ENCODE results near the gene TICAM2. TPM values are rescaled to one million over a fixed set of nuclear protein-coding genes. Genes with fewer than 3 reads are reported as not detected.

TICAM2 gene
- total RNA-seq, 1 donor from 2014 or later = 0.53 TPM

DNA sequence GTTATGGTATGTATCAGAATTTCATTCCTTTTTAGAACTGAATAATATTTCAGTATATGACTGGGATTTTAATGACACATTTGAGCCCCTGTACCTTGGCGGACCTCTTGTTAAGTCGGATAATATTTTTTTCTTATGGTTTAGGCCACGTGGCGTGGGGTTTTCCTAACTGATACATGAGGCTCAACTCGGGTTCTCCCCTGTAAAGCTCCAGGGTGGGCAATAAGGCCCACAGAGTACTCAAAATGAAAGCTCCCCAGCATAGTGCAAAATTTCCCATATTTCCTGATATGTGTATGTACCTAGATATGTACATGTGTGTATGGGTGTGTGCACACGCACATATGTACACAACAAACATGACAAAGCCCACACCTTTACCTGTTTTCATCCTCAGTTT, 24.5 kb downstream of the TICAM2 start:
- H3K36me3 ChIP-seq = peaks cover 5 to 10% of the 10 kb centered on the region in 2 donors
- no peak for TF ChIP-seq CTCF (IDR thresholded peaks at IDR 0.05)
- H3K27me3 ChIP-seq = no peaks in the 10 kb centered on the region
- H3K4me3 ChIP-seq = no peak overlapping the region
- no peak overlapping the region for H3K27ac ChIP-seq
- no peaks in the 10 kb centered on the region for H3K4me1 ChIP-seq
- no peak for DNase-seq (ENCODE audit: low spot score in 2 of 2)
- H3K9me3 ChIP-seq = no peaks in the 10 kb centered on the region
- intact Hi-C loops (cut with DNase I) = loop anchor here (5.0 kb wide), 1 partner anchor 35 kb away; the partner anchor contains the start of gene FEM1C

DNA sequence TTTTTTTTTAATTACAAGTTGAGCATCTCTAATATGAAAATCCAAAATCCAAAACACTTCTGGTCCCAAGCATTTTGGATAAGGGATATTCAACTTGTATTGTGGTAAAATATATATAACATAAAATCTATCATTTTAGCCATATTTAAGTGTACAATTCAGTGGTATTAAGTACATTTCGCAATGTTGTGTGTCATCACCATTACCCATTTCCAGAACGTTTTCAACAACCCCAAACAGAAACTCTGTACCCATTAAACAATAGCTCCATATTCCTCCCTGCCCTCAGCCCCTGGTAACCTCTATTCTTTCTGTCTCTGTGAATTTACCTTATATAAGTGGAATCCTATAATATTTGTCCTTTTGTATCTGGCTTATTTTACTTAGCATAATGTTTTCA, 24.9 kb downstream of the TICAM2 start:
- Histone ChIP-seq H3K36me3 (peaks cover 5 to 10% of the 10 kb centered on the region in 2 donors), H3K27ac (no peak overlapping the region), H3K27me3 (no peaks in the 10 kb centered on the region), H3K4me3 (no peak overlapping the region), H3K9me3 (no peaks in the 10 kb centered on the region), H3K4me1 (no peaks in the 10 kb centered on the region)
- intact Hi-C loops (cut with DNase I) = loop anchor here (5.0 kb wide), 1 partner anchor 35 kb away; the partner anchor contains the start of gene FEM1C
- DNase-seq (ENCODE audit: low spot score in 2 of 2) = no peak
- TF ChIP-seq CTCF (IDR thresholded peaks at IDR 0.05) = no peak

DNA sequence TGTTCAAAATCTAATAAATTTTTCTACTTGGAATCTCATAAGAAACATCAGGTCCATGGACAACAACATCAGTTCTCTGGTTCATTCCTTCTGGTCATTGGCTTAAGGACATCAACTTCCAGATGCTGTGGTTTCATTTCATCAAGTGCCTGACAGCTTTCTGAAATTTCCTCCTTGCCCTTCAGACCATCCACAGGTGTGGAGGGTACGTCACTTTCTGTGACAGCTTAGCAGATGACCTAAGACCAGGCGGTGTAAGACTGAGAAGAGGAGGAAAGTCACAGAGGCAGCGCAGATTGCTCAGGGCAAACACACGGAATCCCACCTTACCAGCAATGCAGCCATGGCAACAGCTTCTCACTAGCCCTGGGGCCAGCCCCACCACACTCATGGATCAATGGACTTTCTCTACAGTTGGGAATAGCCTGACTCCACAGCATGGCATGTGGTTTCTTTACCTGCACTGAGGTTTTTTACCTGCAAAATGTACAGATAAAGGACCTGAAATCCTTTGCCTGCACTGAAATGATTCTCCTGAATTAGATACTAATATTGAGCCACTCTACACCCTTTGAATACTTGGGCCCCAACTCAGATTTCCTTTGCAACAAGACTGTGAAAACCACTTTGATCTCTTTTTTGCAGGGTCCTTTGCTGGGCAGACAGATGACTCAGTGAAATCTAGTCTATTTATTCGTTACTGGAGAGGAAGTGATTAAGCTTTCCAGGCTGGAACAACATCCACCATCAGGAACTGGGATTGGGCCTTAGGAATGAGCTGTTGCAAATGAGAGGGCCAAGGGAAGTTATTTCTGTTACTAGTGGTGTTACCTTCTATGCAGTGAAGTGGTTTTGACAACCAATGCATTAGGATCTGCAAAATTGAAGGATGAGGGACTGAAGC, 26.9 kb downstream of the TICAM2 start:
- no peak overlapping the region for H3K27ac ChIP-seq
- intact Hi-C loops (cut with DNase I) = loop anchor here (5.0 kb wide), 1 partner anchor 33 kb away; the partner anchor contains the start of gene FEM1C
- DNase-seq (ENCODE audit: low spot score in 2 of 2) = no peak
- H3K36me3 ChIP-seq = peaks cover 0 to 6% of the 10 kb centered on the region in 2 donors
- no peaks in the 10 kb centered on the region for H3K4me1 ChIP-seq
- H3K9me3 ChIP-seq = no peaks in the 10 kb centered on the region
- no peaks in the 10 kb centered on the region for H3K27me3 ChIP-seq
- TF ChIP-seq CTCF (IDR thresholded peaks at IDR 0.05) = no peak
- H3K4me3 ChIP-seq = no peak overlapping the region

DNA sequence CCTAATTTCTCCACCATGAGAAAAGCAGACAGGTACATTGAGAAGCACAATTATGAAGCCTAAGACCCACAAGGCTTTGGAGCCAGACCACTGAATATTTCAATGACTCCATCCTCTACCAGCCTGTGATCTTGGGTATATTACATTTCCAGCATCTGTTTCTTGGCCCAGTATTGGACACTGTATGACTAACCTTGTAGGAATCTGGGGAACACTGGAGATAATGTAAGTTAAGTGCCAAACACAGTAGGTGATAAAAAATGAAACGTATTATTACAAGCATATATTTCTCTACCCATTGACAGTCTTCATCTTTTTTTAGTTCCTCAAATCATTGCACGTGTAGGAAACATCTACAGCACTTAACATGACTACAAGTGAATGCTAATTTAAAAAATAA, 29.1 kb downstream of the TICAM2 start:
- intact Hi-C loops (cut with DNase I) = no loop called here
- Histone ChIP-seq H3K27ac (no peak overlapping the region), H3K9me3 (no peaks in the 10 kb centered on the region), H3K4me3 (no peak overlapping the region), H3K36me3 (no peaks in the 10 kb centered on the region), H3K4me1 (no peaks in the 10 kb centered on the region), H3K27me3 (no peaks in the 10 kb centered on the region)
- no peak for TF ChIP-seq CTCF (IDR thresholded peaks at IDR 0.05)
- DNase-seq (ENCODE audit: low spot score in 2 of 2) = no peak

GRCh38 chr5:115571441-115571878, 30.8 kb downstream of the TICAM2 start:
- intact Hi-C loops (cut with DNase I) = no loop called here
- no peaks in the 10 kb centered on the region for H3K27me3 ChIP-seq
- H3K36me3 ChIP-seq = no peaks in the 10 kb centered on the region
- no peak overlapping the region for H3K4me3 ChIP-seq
- no peaks in the 10 kb centered on the region for H3K9me3 ChIP-seq
- no peak for DNase-seq (ENCODE audit: low spot score in 2 of 2)
- no peaks in the 10 kb centered on the region for H3K4me1 ChIP-seq
- no peak overlapping the region for H3K27ac ChIP-seq
- no peak for TF ChIP-seq CTCF (IDR thresholded peaks at IDR 0.05)

Data from ascending aorta (tissue), 2 donors.